GM12891 (cell line): ENCODE data around the gene OLIG1.

ENCODE experiments used
- PAX5 ChIP-seq: IDR thresholded peaks from 2 replicates; pipeline ENCODE4 v1.6.1; 2011; ENCODE audit warnings: low read length, moderate library complexity, mild to moderate bottlenecking; ENCODE audit not compliant: insufficient read depth, severe bottlenecking
- POLR2A ChIP-seq: IDR thresholded peaks from 2 replicates; pipeline ENCODE4 v1.6.1; 2011; ENCODE audit warnings: low read depth, low read length, control low read depth
- POLR2AphosphoS5 ChIP-seq: IDR thresholded peaks from 2 replicates; pipeline ENCODE4 v1.6.1; 2011; ENCODE audit warnings: low read depth, low read length, control low read depth
- POU2F2 ChIP-seq: IDR thresholded peaks from 2 replicates; pipeline ENCODE4 v1.6.1; 2011; ENCODE audit warnings: low read depth, mild to moderate bottlenecking, control low read depth, low read length, moderate library complexity
- SPI1 ChIP-seq: IDR thresholded peaks from 2 replicates; pipeline ENCODE4 v1.6.1; 2011; ENCODE audit warnings: low read depth, low read length, control low read depth
- TAF1 ChIP-seq: IDR thresholded peaks from 2 replicates; pipeline ENCODE4 v1.6.1; 2011; ENCODE audit warnings: low read depth, low read length, control low read depth

- no peak for TF ChIP-seq POLR2AphosphoS5
- TF ChIP-seq POLR2A, result no peak
- no peak for TF ChIP-seq POU2F2
- TF ChIP-seq TAF1, result no peak
- no peak for TF ChIP-seq SPI1
- no peak for TF ChIP-seq PAX5
Observed at GRCh38 chr21:33063375-33063883, 6.5 kb upstream of the OLIG1 start.
